ENCODE data around the gene TUBG2.

DNA sequence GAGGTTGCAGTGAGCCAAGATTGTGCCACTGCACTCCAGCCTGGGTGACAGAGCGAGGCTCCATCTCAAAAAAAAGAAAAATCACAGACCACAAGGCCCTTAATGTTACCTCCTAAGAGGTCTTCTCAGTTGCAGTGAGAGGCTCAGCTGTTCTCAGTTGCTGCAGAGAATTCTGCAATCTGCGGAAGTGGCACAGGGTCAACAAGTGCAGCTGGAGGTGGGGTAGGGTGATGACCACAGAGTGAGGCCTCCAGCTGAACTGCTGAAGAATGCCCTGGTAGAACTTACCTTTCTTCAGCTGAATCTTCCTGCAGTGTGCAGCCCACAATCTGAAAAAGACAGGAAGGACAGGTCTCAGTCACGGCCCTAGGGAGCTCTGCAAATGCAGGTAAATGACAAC lies 49.5 kb downstream of the TUBG2 start:
- no peak for TF ChIP-seq POLR2A (IDR thresholded peaks at IDR 0.05; ENCODE audit: low read depth)
- TF ChIP-seq, protein P1, sequence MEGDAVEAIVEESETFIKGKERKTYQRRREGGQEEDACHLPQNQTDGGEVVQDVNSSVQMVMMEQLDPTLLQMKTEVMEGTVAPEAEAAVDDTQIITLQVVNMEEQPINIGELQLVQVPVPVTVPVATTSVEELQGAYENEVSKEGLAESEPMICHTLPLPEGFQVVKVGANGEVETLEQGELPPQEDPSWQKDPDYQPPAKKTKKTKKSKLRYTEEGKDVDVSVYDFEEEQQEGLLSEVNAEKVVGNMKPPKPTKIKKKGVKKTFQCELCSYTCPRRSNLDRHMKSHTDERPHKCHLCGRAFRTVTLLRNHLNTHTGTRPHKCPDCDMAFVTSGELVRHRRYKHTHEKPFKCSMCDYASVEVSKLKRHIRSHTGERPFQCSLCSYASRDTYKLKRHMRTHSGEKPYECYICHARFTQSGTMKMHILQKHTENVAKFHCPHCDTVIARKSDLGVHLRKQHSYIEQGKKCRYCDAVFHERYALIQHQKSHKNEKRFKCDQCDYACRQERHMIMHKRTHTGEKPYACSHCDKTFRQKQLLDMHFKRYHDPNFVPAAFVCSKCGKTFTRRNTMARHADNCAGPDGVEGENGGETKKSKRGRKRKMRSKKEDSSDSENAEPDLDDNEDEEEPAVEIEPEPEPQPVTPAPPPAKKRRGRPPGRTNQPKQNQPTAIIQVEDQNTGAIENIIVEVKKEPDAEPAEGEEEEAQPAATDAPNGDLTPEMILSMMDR (IDR thresholded peaks at IDR 0.05): no peak
- no peak for TF ChIP-seq EP300 (IDR thresholded peaks at IDR 0.05)

Measured in esophagus muscularis mucosa (tissue), 4 donors.